Measurements from ENCODE around the gene PLK3. TPM values are rescaled to one million over a fixed set of nuclear protein-coding genes. Genes with fewer than 3 reads are reported as not detected.

The PLK3 gene
- total RNA-seq, 1 donor from 2014 or later, result 17.2 TPM

DNA sequence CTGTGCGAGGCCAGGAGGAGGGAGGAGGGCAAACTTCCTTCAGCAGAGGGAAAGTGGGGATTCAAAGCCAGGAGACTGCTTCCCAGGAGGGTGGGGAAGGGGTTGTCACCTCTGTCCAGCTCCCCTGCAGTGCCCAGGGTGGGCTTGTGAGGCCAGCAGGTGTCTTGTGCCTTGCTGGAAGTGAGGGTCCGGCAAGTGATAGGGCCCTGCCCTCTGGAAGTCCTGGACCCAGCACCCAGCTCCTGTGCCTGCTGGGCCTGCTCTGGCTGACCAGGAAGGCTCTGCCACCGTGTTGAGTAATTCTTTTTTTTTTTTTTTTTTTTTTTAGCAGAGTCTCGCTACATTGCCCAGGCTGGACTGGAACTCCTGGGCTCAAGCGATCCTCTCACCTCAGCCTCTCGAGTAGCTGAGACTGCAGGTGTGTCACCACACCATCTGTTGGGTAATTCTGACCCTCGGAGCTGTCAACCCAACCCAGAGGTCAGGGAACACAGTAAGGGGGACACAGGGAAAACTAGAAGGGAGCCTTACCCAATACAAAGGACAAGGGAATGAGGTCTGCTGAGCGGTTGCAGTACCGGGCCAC is 13.2 kb upstream of the PLK3 start:
- no peaks in the 10 kb centered on the region for H3K36me3 Mint-ChIP-seq (ENCODE audit: low read depth, unreplicated experiment)
- H3K4me3 Mint-ChIP-seq (ENCODE audit: unreplicated experiment), result no peak overlapping the region
- no peak for DNase-seq (ENCODE audit: low spot score)
- H3K9me3 Mint-ChIP-seq (ENCODE audit: unreplicated experiment), result no peaks in the 10 kb centered on the region
- peaks cover 16% of the 10 kb centered on the region for H3K27me3 Mint-ChIP-seq (ENCODE audit: unreplicated experiment)
- no peak overlapping the region for H3K27ac Mint-ChIP-seq (ENCODE audit: unreplicated experiment)
- TF ChIP-seq CTCF (IDR thresholded peaks at IDR 0.05; ENCODE audit: unreplicated experiment), result no peak
- peaks cover 8% of the 10 kb centered on the region for H3K4me1 Mint-ChIP-seq (ENCODE audit: unreplicated experiment)

GRCh38 chr1:44787506-44787905 is 12.7 kb upstream of the PLK3 start:
- DNase-seq (ENCODE audit: low spot score), result no peak
- no peak overlapping the region for H3K27ac Mint-ChIP-seq (ENCODE audit: unreplicated experiment)
- H3K9me3 Mint-ChIP-seq (ENCODE audit: unreplicated experiment), result no peaks in the 10 kb centered on the region
- H3K4me3 Mint-ChIP-seq (ENCODE audit: unreplicated experiment), result no peak overlapping the region
- no peak for TF ChIP-seq CTCF (IDR thresholded peaks at IDR 0.05; ENCODE audit: unreplicated experiment)
- no peaks in the 10 kb centered on the region for H3K36me3 Mint-ChIP-seq (ENCODE audit: low read depth, unreplicated experiment)
- peaks cover 8% of the 10 kb centered on the region for H3K4me1 Mint-ChIP-seq (ENCODE audit: unreplicated experiment)
- peaks cover 16% of the 10 kb centered on the region for H3K27me3 Mint-ChIP-seq (ENCODE audit: unreplicated experiment)

DNA sequence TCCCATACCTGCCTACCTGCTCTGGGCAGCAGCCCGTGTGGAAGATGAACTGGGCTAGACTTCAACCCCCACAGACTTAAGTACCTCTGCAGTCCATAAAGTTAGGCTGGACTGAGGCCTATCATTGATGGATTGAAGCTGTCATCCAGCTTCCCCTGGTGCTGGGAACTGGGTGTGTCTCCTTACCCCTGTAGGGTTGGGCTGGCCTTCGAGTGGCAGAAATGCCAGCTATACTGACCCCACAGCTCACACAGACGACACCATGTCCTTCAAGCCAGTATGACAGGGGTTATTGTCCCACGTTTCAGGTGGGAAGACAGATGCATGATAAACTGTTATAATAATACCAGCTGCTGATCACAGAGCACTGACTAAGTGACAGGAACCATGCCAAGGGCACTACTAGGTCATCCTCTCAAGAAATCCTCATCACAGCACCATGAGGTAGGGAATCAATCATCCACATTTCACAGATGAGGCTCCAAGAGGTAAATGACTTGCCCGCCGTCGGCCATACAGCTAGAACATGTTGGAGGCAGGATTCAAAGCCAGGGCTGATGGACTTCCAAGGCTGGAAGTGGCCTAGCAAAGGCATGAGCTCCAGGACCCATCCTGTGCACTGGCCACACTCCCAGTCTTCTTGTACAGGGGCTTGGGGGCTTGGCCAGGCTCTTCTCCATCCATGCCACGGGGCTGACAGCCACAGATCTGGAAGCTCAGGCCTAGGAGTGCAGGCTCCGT is 11.9 kb upstream of the PLK3 start, which contains the start of gene BEST4:
Gene BEST4, minus strand, starts transcription at position 51 of the 741 bp plus-strand sequence. CDS start 465 bp downstream, outside the sequence.
- no peak for DNase-seq (ENCODE audit: low spot score)
- peaks cover 15% of the 10 kb centered on the region for H3K27me3 Mint-ChIP-seq (ENCODE audit: unreplicated experiment)
- no peak for TF ChIP-seq CTCF (IDR thresholded peaks at IDR 0.05; ENCODE audit: unreplicated experiment)
- H3K27ac Mint-ChIP-seq (ENCODE audit: unreplicated experiment), result no peak within 1 kb of the TSS
- H3K9me3 Mint-ChIP-seq (ENCODE audit: unreplicated experiment), result no peaks in the 10 kb centered on the region
- H3K36me3 Mint-ChIP-seq (ENCODE audit: low read depth, unreplicated experiment), result no peaks in the 10 kb centered on the region
- peaks cover 8% of the 10 kb centered on the region for H3K4me1 Mint-ChIP-seq (ENCODE audit: unreplicated experiment)
- H3K4me3 Mint-ChIP-seq (ENCODE audit: unreplicated experiment), result no peak within 1 kb of the TSS

DNA sequence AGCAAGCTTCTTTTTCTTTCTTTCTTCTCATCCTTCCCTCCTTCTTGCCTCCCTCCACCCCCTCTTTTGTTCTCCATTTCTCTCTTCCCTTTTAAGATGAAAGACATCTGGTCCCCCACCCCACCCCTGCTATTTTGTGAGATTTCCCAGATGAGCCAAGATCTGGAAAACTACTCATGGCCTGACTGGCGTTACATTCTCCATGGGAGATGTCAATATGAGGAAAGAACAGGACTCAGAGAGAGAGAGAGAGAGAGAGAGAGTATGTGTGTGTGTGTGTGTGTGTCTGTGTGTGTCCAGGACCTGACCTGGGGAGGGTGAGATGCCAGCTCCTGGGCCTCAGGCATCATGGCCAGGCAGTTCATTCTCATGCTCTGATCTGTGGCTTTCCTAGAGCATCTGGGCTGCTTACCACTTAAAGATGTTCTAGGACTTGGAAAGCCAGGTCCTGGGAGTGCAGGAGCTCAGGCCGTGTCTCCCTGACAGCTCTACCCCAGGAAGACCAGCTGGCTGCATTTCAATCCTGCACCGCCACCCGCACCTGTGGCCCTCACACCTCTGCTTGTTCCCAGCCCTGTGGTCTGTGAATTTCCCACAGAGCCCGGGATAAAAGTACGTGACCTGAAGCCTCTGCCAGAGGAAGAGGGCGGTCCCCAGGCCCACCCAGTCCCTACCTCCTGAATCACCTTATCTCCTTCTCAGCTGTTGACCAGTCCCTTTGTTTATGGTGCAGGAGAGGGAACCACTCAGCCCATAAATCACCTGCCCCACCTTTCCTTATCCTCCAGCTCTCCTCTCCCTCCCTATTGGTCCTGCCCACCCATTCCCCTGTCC is 9.0 kb upstream of the PLK3 start:
- no peak overlapping the region for H3K4me3 Mint-ChIP-seq (ENCODE audit: unreplicated experiment)
- peaks cover 7% of the 10 kb centered on the region for H3K27me3 Mint-ChIP-seq (ENCODE audit: unreplicated experiment)
- H3K27ac Mint-ChIP-seq (ENCODE audit: unreplicated experiment), result no peak overlapping the region
- no peaks in the 10 kb centered on the region for H3K36me3 Mint-ChIP-seq (ENCODE audit: low read depth, unreplicated experiment)
- H3K9me3 Mint-ChIP-seq (ENCODE audit: unreplicated experiment), result no peaks in the 10 kb centered on the region
- TF ChIP-seq CTCF (IDR thresholded peaks at IDR 0.05; ENCODE audit: unreplicated experiment), result no peak
- DNase-seq (ENCODE audit: low spot score), result no peak
- H3K4me1 Mint-ChIP-seq (ENCODE audit: unreplicated experiment), result peaks cover 2% of the 10 kb centered on the region

Data from endothelial cell (in vitro differentiated cells).